K562 (cell line): ENCODE measurements around the gene CTDNEP1. TPM values are rescaled to one million over a fixed set of nuclear protein-coding genes. Genes with fewer than 3 reads are reported as not detected.

Experiments
- ATAC-seq: fragments of 200-7000 bp; cut with Tn5 transposase; 3 replicates; pipeline ENCODE4 v1.9.1; 2020; ENCODE audit warnings: moderate library complexity
- BruUV-seq: library from RNA; stranded (reverse); fragments of 400-500 nt; replicated peaks from 2 replicates; lab custom pipeline; 2021; lab: Mats Ljungman, UMichigan
- CTCF ChIA-PET: fragments of 300-600 bp; formaldehyde crosslinking; extraction: SDS; loops from one replicate; lab custom pipeline; 2021; ENCODE audit warnings: low intra/inter-chr PET ratio; lab: Yijun Ruan, JAX
- POLR2A ChIA-PET: fragments of 300-600, 350-650 bp; sonication (Branson Sonifier 250); formaldehyde crosslinking; extraction: SDS; loops from one replicate; lab custom pipeline; 2021; ENCODE audit warnings: antibody characterized with exemption, inconsistent platforms; lab: Yijun Ruan, JAX
- DNase-seq, 4 experiments: peaks; one replicate each; pipeline versions ENCODE4 v3.0.0 to v3.0.0-alpha.2; 2011 to 2018; ENCODE audit warnings: low spot score in 3 of 4, mixed read lengths in 3 of 4; ENCODE audit errors: extremely low read depth in 1 of 4
- FAIRE-seq: peaks from 2 replicates; lab custom pipeline; 2011; peaks lifted over from hg19 to GRCh38; lab: Jason Lieb, UNC
- H2AFZ ChIP-seq: 2 replicates; pipeline ENCODE4 v1.6.0; 2011; ENCODE audit warnings: low read depth, low read length, control low read depth, inconsistent platforms
- H3K27ac ChIP-seq: fragments of 200-600 bp; 3 replicates; pipeline ENCODE4 v1.8.0; 2011; ENCODE audit warnings: low read depth, mild to moderate bottlenecking, control low read depth, inconsistent platforms, low read length, moderate library complexity, mixed read lengths; ENCODE audit errors: extremely low read depth
- H3K27me3 ChIP-seq, 2 experiments: fragments of 300-600 bp in 1 of 2; 2 replicates in 1 of 2; 3 replicates in 1 of 2; pipeline versions ENCODE4 v1.6.0 to v1.8.0; 2011; ENCODE audit warnings: inconsistent platforms in 2 of 2, low read length in 2 of 2, mild to moderate bottlenecking in 1 of 2, mixed read lengths in 1 of 2, moderate library complexity in 1 of 2; ENCODE audit not compliant: control insufficient read depth in 2 of 2, insufficient read depth in 2 of 2
- H3K36me3 ChIP-seq: fragments of 300-600 bp; 3 replicates; pipeline ENCODE4 v1.8.0; 2011; ENCODE audit warnings: mild to moderate bottlenecking, low read length, inconsistent platforms; ENCODE audit not compliant: control insufficient read depth, insufficient read depth
- H3K4me1 ChIP-seq, 2 experiments: fragments of 200-600 bp in 1 of 2; replicated peaks in 1 of 2; 2 replicates in 1 of 2; 3 replicates in 1 of 2; pipeline versions ENCODE4 v1.5.1 to v1.8.0; 2011; ENCODE audit warnings: inconsistent platforms in 2 of 2, low read length in 2 of 2, mild to moderate bottlenecking in 1 of 2, mixed read lengths in 1 of 2, moderate library complexity in 1 of 2; ENCODE audit not compliant: control insufficient read depth in 2 of 2, insufficient read depth in 2 of 2
- H3K4me2 ChIP-seq: 2 replicates; pipeline ENCODE4 v1.6.1; 2011; ENCODE audit warnings: low read length, control low read depth, inconsistent platforms, mixed read lengths; ENCODE audit not compliant: insufficient read depth
- H3K4me3 ChIP-seq: fragments of 200-600 bp; sonication (generic), shearing (Covaris generic); 2 replicates; pipeline ENCODE4 v1.5.1; 2016; ENCODE audit warnings: control low read depth, inconsistent platforms
- H3K79me2 ChIP-seq: fragments of 200-600 bp; 3 replicates; pipeline ENCODE4 v1.8.0; 2011; ENCODE audit warnings: low read length, inconsistent platforms; ENCODE audit not compliant: control insufficient read depth, insufficient read depth
- H3K9ac ChIP-seq, 2 experiments: 2 replicates each; pipeline versions ENCODE4 v1.6.0 to v1.6.1; 2011; ENCODE audit warnings: low read depth in 2 of 2, low read length in 2 of 2, control low read depth in 1 of 2, inconsistent platforms in 1 of 2, mild to moderate bottlenecking in 1 of 2, mixed read lengths in 1 of 2; ENCODE audit not compliant: insufficient read depth in 1 of 2
- H3K9me1 ChIP-seq: one replicate; pipeline ENCODE4 v1.6.0; 2011; ENCODE audit warnings: inconsistent platforms, mild to moderate bottlenecking, low read length, moderate library complexity; ENCODE audit not compliant: control insufficient read depth, insufficient read depth
- H3K9me3 ChIP-seq: replicated peaks from 2 replicates; pipeline ENCODE4 v1.5.1; 2011; ENCODE audit warnings: low read depth, low read length, inconsistent platforms; ENCODE audit not compliant: control insufficient read depth, insufficient read depth
- H4K20me1 ChIP-seq: replicated peaks from 2 replicates; pipeline ENCODE4 v1.6.1; 2011; ENCODE audit warnings: low read length, inconsistent platforms, mixed read lengths; ENCODE audit not compliant: control insufficient read depth, insufficient read depth
- ARID1B ChIP-seq: fragments of 450-650 bp; IDR thresholded peaks from 2 replicates; pipeline ENCODE4 v1.6.1; 2016; ENCODE audit warnings: antibody characterized with exemption, mild to moderate bottlenecking, inconsistent platforms
- E2F6 ChIP-seq, 2 experiments: IDR thresholded peaks; 2 replicates each; pipeline ENCODE4 v1.6.1; 2011; ENCODE audit warnings: borderline replicate concordance in 1 of 2, control low read depth in 1 of 2, low read depth in 1 of 2, low read length in 1 of 2, mild to moderate bottlenecking in 1 of 2, mixed read lengths in 1 of 2, moderate library complexity in 1 of 2; ENCODE audit not compliant: insufficient read depth in 1 of 2, insufficient read length in 1 of 2, poor library complexity in 1 of 2, severe bottlenecking in 1 of 2; ENCODE audit errors: extremely low read depth in 1 of 2
- HCFC1 ChIP-seq: IDR thresholded peaks from 2 replicates; pipeline ENCODE4 v1.6.1; 2012; ENCODE audit warnings: low read depth, low read length, improper control_type of control experiment
- LCOR ChIP-seq: sonication (generic); formaldehyde crosslinking; IDR thresholded peaks from 2 replicates; pipeline ENCODE4 v1.8.0; 2022; ENCODE audit warnings: mild to moderate bottlenecking, missing genetic modification reagents
- ZNF75A ChIP-seq: fragments of 450-650 bp; formaldehyde crosslinking; IDR thresholded peaks from 2 replicates; pipeline ENCODE4 v1.4.0; 2020; ENCODE audit warnings: mild to moderate bottlenecking
- WGBS: fragments of 100-300 bp; shearing (Covaris generic); methylation state at CpG from one replicate; pipeline ENCODE4 v1.1.6; 2016; ENCODE audit warnings: low coverage, mixed read lengths; ENCODE audit not compliant: insufficient coverage; ENCODE audit errors: missing lambda C conversion rate; 5-methylcytosine and 5-hydroxymethylcytosine counted together
- in situ Hi-C: fragments of 300-500 bp; cut with MboI; formaldehyde crosslinking; loops from 4 replicates; pipeline ENCODE4 v1.15.0; 2018; ENCODE audit warnings: inconsistent platforms, mixed read lengths
- intact Hi-C: fragments of 100-400 bp; cut with micrococcal nuclease; formaldehyde crosslinking; loops from 2 replicates; pipeline ENCODE4 v1.14.2; 2022
- polyA plus RNA-seq, 8 experiments: library from polyadenylated mRNA; depleted of rRNA in 4 of 8; stranded (reverse) in 5 of 8; unstranded in 3 of 8; fragments of >200 nt; fragmentation: Nextera tagmentation in 2 of 8; fragmentation: Illumina TruSeq in 1 of 8; extraction: Ambion mirVana in 2 of 8; extraction: Trizol in 1 of 8; gene quantifications; 2 replicates each; pipeline versions ENCODE4 v1.2.1 to v1.2.3, GENCODE V29; 2011 to 2014; ENCODE audit warnings: inconsistent platforms in 1 of 8, missing spikeins in 1 of 8
- total RNA-seq, 7 experiments: library from RNA; depleted of rRNA in 6 of 7; stranded (reverse); fragments of >200 nt in 6 of 7; fragmentation: Illumina TruSeq in 2 of 7; extraction: Trizol in 2 of 7; gene quantifications; 2 replicates each; pipeline versions ENCODE4 v1.2.1 to v1.2.3, GENCODE V29; 2011 to 2021; ENCODE audit warnings: low replicate concordance in 1 of 7
- TF ChIP-seq, protein P1 (sequence below): IDR thresholded peaks from 3 replicates; pipeline ENCODE4 v1.6.1; 2011; ENCODE audit warnings: borderline replicate concordance, mild to moderate bottlenecking, moderate library complexity; ENCODE audit not compliant: insufficient read length; ENCODE audit errors: extremely low read depth

The CTDNEP1 gene
- total and polyA plus RNA-seq, 9 of the 15 experiments (the other 6 are each of a cell fraction or from before 2014, with no cell fraction given): 10.7 to 150 (median 28.5) TPM

DNA sequence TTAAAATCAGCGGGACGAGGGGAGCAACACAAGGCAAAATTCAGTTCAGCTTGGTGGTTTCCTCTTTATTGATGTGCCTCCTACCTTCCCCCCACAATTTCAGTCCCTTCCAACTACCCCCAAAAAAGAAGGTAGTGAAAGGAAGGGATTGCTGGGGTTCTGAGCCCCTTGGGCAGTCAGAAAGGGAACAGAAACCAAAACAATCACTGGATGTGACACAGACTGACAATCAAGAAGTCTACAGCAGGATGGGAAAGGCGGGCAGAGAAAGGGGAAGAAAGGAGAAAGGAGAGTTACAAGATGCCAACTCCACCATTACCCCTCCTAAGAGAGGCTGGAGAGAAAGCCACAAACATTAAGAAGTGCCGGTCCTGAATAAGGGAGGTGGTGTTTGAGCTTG is 11.2 kb downstream of the CTDNEP1 start:
- H3K27me3 ChIP-seq: no peaks in the 10 kb centered on the region
- H3K9ac ChIP-seq: peak overlapping the region; percentile 80 to 97; a peak in 3 of 4 replicates
- peaks cover 53% of the 10 kb centered on the region; the same call in 2 of the 3 replicates for H3K36me3 ChIP-seq
- no peak for ATAC-seq
- H2AFZ ChIP-seq: no peak overlapping the region
- no peaks in the 10 kb centered on the region for H3K9me1 ChIP-seq
- 17% methylated on average over 4 of the region's 4 CpGs for WGBS
- intact Hi-C loops: no loop called here
- CTCF ChIA-PET: no interaction called here
- no peaks in the 10 kb centered on the region for H3K9me3 ChIP-seq
- no peak for TF ChIP-seq ZNF75A
- TF ChIP-seq, all 486 proteins: peak for 0
- peak; percentile 57 for FAIRE-seq
- Histone ChIP-seq H3K27ac (peak overlapping the region; percentile 98), H3K79me2 (peaks cover 64% of the 10 kb centered on the region), H3K4me2 (peak overlapping the region; percentile 88), H4K20me1 (peaks cover 5% of the 10 kb centered on the region; the same call in 1 of the 2 replicates), H3K4me1 (peaks cover 34 to 39% of the 10 kb centered on the region in 2 experiments; a peak in 4 of 5 replicates), H3K4me3 (peak overlapping the region; percentile 68)
- in situ Hi-C loops: no loop called here
- BruUV-seq: no TSS peak
- no peak for DNase-seq
- POLR2A ChIA-PET: interaction anchor here (1.1 to 3.6 kb wide), 2 partner anchors 11 to 24 kb away, joined by 3 to 16 read pairs; partner anchors contain the start of genes CTDNEP1 and ELP5

DNA sequence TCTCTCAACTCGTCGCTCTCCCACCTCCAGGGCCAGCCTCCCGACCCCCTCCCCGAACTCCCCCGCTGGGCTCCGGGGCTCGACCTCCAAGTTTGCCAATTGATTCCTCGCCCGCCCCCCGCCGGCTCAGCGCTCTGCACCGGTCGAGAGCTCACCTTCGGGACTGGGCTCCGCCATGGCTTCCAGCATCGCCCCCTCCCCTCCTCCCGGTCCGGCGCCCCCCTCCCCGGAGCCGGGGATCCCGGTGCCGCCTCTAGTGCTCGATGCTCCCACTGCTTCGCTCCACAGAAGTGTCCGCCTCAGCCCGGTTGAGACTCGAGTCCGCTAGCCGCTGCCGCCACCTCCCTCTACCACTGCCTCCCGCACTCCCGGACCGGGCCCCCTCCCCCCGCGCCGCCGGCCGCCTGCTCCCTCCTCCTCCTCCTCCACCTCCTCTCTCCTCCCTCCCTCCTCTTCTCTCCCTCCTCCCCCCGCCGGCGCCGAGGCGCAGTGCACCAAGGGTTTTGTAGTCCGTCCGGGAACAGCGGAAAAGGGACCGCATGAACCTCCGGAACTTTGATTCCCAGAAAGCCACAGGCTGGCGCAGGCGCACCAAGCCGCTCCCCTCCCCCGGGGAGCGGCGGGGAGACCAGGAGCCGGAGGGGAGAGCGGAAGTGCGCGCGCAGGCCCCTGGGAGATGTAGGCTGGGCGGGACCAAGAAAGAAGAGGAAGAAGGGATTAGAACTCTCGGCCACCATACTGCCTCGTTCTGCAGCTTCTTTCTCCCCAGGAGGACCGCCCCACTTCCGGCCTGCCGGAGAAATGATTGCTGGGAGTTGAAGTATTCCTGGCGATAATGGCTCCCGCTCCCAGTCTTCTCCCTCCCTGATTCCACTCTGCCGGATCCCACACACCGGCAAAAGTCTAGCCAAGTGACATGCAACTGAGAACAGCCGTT is 12.2 kb downstream of the CTDNEP1 start, which contains the start of gene PHF23:
PHF23 (minus strand) TSS at position 367 of the 937 bp plus-strand sequence; CDS start at position 189, 178 bp downstream.
- 2% methylated on average over 11 of the region's 72 CpGs for WGBS
- Histone ChIP-seq H3K4me1 (peaks cover 38 to 46% of the 10 kb centered on the region in 2 experiments; a peak in 4 of 5 replicates), H3K27me3 (no peaks in the 10 kb centered on the region), H4K20me1 (peaks cover 5% of the 10 kb centered on the region; the same call in 1 of the 2 replicates), H3K27ac (peak within 1 kb of the TSS; percentile 98), H3K79me2 (peaks cover 71% of the 10 kb centered on the region), H3K9me3 (no peaks in the 10 kb centered on the region), H3K4me2 (peak within 1 kb of the TSS; percentile 88), H3K36me3 (peaks cover 60% of the 10 kb centered on the region; the same call in 2 of the 3 replicates), H3K9ac (peak within 1 kb of the TSS; percentile 98 to 99), H3K9me1 (no peaks in the 10 kb centered on the region), H2AFZ (0 out of 2 replicates have a peak within 1 kb of the TSS, but pooled peaks have one; percentile 24), H3K4me3 (peak within 1 kb of the TSS; percentile 79)
- BruUV-seq: no TSS peak
- peak; percentile 76 for ATAC-seq
- POLR2A ChIA-PET: interaction anchor here (0.6 to 3.6 kb wide), 9 partner anchors 9 to 106 kb away, joined by 3 to 16 read pairs (median 4); partner anchors contain the start of genes ACADVL, CTDNEP1, DLG4 and ELP5
- DNase-seq: peak; percentile 82 to 98 (median 90)
- peak; percentile 98 for FAIRE-seq
- CTCF ChIA-PET: no interaction called here
- intact Hi-C loops (loop anchor here (2.0 to 5.0 kb wide), 2 partner anchors 13 to 43 kb away; partner anchors contain the start of genes ELP5 and SLC2A4), in situ Hi-C loops (no loop called here)
- TF ChIP-seq, protein P1, sequence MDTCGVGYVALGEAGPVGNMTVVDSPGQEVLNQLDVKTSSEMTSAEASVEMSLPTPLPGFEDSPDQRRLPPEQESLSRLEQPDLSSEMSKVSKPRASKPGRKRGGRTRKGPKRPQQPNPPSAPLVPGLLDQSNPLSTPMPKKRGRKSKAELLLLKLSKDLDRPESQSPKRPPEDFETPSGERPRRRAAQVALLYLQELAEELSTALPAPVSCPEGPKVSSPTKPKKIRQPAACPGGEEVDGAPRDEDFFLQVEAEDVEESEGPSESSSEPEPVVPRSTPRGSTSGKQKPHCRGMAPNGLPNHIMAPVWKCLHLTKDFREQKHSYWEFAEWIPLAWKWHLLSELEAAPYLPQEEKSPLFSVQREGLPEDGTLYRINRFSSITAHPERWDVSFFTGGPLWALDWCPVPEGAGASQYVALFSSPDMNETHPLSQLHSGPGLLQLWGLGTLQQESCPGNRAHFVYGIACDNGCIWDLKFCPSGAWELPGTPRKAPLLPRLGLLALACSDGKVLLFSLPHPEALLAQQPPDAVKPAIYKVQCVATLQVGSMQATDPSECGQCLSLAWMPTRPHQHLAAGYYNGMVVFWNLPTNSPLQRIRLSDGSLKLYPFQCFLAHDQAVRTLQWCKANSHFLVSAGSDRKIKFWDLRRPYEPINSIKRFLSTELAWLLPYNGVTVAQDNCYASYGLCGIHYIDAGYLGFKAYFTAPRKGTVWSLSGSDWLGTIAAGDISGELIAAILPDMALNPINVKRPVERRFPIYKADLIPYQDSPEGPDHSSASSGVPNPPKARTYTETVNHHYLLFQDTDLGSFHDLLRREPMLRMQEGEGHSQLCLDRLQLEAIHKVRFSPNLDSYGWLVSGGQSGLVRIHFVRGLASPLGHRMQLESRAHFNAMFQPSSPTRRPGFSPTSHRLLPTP: no peak
- peak; percentile 17; the same call in 1 of the 2 replicates for TF ChIP-seq LCOR
- TF ChIP-seq E2F6 (IDR thresholded peaks at IDR 0.05; ENCODE audit: borderline replicate concordance in 1 of 2, extremely low read depth in 1 of 2, insufficient read depth in 1 of 2, insufficient read length in 1 of 2, low read depth in 1 of 2, low read length in 1 of 2, poor library complexity in 1 of 2, severe bottlenecking in 1 of 2): peak in 1 of 2 experiments; percentile 43
- peak; percentile 92 for TF ChIP-seq HCFC1
- peak; percentile 22; the same call in 1 of the 2 replicates for TF ChIP-seq ARID1B
